Glutamatergic neuron (in vitro differentiated cells): ENCODE results near the gene CA5A. TPM values are rescaled to one million over a fixed set of nuclear protein-coding genes. Genes with fewer than 3 reads are reported as not detected.
A peak's percentile ranks its signal among the peaks of the same experiment; 100 is the strongest.
"Not testable (repeated sequence)": the region's sequence is repeated elsewhere in the genome, so short reads cannot be mapped to it uniquely, and the experiment has no call there.

ENCODE experiments used
- DNase-seq: peaks from one replicate; pipeline ENCODE4 v3.0.0; 2022
- H3K27ac Mint-ChIP-seq: one replicate; pipeline ENCODE4 v1.8.0; 2020; ENCODE audit warnings: mild to moderate bottlenecking, mixed read lengths, inconsistent platforms; ENCODE audit not compliant: unreplicated experiment
- H3K27me3 Mint-ChIP-seq: one replicate; pipeline ENCODE4 v1.8.0; 2020; ENCODE audit warnings: mild to moderate bottlenecking, moderate library complexity, mixed read lengths, inconsistent platforms; ENCODE audit not compliant: unreplicated experiment
- H3K36me3 Mint-ChIP-seq: one replicate; pipeline ENCODE4 v1.8.0; 2020; ENCODE audit warnings: mild to moderate bottlenecking, mixed read lengths, inconsistent platforms; ENCODE audit not compliant: unreplicated experiment
- H3K4me1 Mint-ChIP-seq: one replicate; pipeline ENCODE4 v1.8.0; 2020; ENCODE audit warnings: mild to moderate bottlenecking, low read depth, mixed read lengths, inconsistent platforms; ENCODE audit not compliant: unreplicated experiment
- H3K4me3 Mint-ChIP-seq: one replicate; pipeline ENCODE4 v1.8.0; 2020; ENCODE audit warnings: mild to moderate bottlenecking, mixed read lengths, inconsistent platforms; ENCODE audit not compliant: unreplicated experiment
- H3K9me3 Mint-ChIP-seq: one replicate; pipeline ENCODE4 v1.8.0; 2020; ENCODE audit warnings: mild to moderate bottlenecking, moderate library complexity, mixed read lengths, inconsistent platforms; ENCODE audit not compliant: unreplicated experiment
- total RNA-seq: library from RNA; stranded (reverse); fragmentation: NEBNext Ultra II Directional; extraction: Animal tissue kit (Norgen Biotek cat#: 25700); gene quantifications from one replicate; pipeline ENCODE4 v1.2.1, GENCODE V29; 2021; ENCODE audit not compliant: unreplicated experiment
- TF ChIP-seq, protein P1 (sequence below): fragments of 200-600 bp; sonication (generic); IDR thresholded peaks from one replicate; pipeline ENCODE4 v1.5.0; 2021; ENCODE audit not compliant: partially characterized antibody, unreplicated experiment

CA5A gene
- total RNA-seq, 1 donor from 2014 or later = not detected

- not testable (repeated sequence) for H3K9me3 Mint-ChIP-seq, H3K4me3 Mint-ChIP-seq, H3K36me3 Mint-ChIP-seq, H3K27me3 Mint-ChIP-seq, H3K4me1 Mint-ChIP-seq, H3K27ac Mint-ChIP-seq, DNase-seq
Measured at GRCh38 chr16:87900489-87900888, 35.8 kb downstream of the CA5A start.

- Mint-ChIP-seq H3K27me3 (peaks cover 2% of the 10 kb centered on the region), H3K4me1 (peaks cover 5% of the 10 kb centered on the region), H3K27ac (peak overlapping the region; percentile 43), H3K36me3 (no peaks in the 10 kb centered on the region), H3K4me3 (no peak overlapping the region), H3K9me3 (peaks cover 2% of the 10 kb centered on the region)
- TF ChIP-seq, protein P1, sequence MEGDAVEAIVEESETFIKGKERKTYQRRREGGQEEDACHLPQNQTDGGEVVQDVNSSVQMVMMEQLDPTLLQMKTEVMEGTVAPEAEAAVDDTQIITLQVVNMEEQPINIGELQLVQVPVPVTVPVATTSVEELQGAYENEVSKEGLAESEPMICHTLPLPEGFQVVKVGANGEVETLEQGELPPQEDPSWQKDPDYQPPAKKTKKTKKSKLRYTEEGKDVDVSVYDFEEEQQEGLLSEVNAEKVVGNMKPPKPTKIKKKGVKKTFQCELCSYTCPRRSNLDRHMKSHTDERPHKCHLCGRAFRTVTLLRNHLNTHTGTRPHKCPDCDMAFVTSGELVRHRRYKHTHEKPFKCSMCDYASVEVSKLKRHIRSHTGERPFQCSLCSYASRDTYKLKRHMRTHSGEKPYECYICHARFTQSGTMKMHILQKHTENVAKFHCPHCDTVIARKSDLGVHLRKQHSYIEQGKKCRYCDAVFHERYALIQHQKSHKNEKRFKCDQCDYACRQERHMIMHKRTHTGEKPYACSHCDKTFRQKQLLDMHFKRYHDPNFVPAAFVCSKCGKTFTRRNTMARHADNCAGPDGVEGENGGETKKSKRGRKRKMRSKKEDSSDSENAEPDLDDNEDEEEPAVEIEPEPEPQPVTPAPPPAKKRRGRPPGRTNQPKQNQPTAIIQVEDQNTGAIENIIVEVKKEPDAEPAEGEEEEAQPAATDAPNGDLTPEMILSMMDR = no peak
- no peak for DNase-seq
Measured at GRCh38 chr16:87897521-87898505, 38.5 kb downstream of the CA5A start.

DNA sequence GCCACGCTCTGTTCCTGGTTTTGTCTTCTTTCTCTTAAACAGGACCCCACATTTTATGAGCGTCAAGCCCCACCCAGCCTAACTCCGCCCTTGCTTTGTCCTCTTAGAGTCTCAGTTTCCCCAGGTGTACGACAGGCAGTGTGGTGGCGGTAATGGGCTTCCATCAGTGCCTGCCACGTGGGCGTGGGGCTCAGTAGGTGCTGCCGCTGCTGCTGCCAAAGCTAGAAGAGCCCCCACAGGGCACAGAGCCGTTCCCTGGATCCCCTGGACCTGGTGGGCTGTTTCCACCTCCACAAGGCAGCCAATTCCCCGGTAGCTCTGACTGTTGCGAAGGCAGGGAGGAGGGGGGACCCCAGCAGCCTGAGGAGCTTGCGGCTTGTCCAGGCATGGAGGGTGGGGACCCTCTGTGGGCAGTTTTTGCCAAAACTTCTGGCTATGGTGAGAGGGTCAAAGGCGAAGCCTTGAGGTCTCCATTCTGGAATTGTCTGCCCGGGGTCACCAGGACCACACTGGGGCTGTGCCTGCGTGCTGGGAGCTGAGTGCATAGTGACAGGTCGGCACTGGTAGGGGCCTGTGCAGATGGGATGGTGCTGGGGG is 39.3 kb downstream of the CA5A start:
- H3K27ac Mint-ChIP-seq, H3K27me3 Mint-ChIP-seq, H3K4me3 Mint-ChIP-seq, H3K9me3 Mint-ChIP-seq, DNase-seq, H3K36me3 Mint-ChIP-seq, H3K4me1 Mint-ChIP-seq: not testable (repeated sequence)

GRCh38 chr16:87896176-87896890 is 40.0 kb downstream of the CA5A start:
- not testable (repeated sequence) for H3K9me3 Mint-ChIP-seq, H3K4me1 Mint-ChIP-seq, DNase-seq, H3K27me3 Mint-ChIP-seq, H3K4me3 Mint-ChIP-seq, H3K36me3 Mint-ChIP-seq, H3K27ac Mint-ChIP-seq

DNA sequence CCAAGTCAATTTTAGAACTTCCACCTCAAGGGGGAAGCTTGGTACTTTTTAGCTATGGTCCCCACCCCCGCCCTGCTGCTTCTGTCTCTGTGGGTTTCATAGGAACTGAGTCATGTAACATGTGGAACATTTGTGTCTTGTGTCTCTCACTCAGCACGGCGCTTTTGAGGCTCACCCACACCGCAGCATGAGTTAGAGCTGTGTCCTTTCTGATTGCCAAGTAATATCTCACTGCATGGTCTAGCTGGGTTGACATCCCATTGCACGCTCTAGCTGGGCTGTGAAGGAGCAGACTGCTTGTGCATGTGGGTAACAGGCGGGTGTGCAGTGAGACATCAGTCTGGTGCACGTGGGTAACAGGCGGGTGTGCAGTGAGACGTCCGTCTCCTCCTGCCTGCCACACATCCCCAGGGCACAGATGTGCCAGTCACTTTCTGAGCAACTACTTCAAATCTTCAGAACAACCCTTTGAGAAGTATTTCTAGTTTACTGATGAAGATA is 40.6 kb downstream of the CA5A start:
- Mint-ChIP-seq H3K36me3 (no peaks in the 10 kb centered on the region), H3K27ac (no peak overlapping the region), H3K27me3 (peaks cover 2% of the 10 kb centered on the region), H3K4me1 (peaks cover 5% of the 10 kb centered on the region), H3K9me3 (peaks cover 3% of the 10 kb centered on the region), H3K4me3 (no peak overlapping the region)
- DNase-seq = no peak
- TF ChIP-seq, protein P1 = no peak

- not testable (repeated sequence) for H3K27ac Mint-ChIP-seq, DNase-seq, H3K4me3 Mint-ChIP-seq, H3K36me3 Mint-ChIP-seq, H3K4me1 Mint-ChIP-seq, H3K27me3 Mint-ChIP-seq, H3K9me3 Mint-ChIP-seq
Measured at GRCh38 chr16:87894005-87894404, 42.3 kb downstream of the CA5A start.
